HG03520 (cell line): Measurements from ENCODE around the gene ANKRD31.
A peak's percentile ranks its signal among the peaks of the same experiment; 100 is the strongest.

Experiments
- ATAC-seq: cut with Tn5 transposase; IDR thresholded peaks from one replicate; pipeline ENCODE4 v1.9.1; 2021; ENCODE audit warnings: mild to moderate bottlenecking, moderate library complexity; ENCODE audit not compliant: unreplicated experiment

The ANKRD31 gene

DNA sequence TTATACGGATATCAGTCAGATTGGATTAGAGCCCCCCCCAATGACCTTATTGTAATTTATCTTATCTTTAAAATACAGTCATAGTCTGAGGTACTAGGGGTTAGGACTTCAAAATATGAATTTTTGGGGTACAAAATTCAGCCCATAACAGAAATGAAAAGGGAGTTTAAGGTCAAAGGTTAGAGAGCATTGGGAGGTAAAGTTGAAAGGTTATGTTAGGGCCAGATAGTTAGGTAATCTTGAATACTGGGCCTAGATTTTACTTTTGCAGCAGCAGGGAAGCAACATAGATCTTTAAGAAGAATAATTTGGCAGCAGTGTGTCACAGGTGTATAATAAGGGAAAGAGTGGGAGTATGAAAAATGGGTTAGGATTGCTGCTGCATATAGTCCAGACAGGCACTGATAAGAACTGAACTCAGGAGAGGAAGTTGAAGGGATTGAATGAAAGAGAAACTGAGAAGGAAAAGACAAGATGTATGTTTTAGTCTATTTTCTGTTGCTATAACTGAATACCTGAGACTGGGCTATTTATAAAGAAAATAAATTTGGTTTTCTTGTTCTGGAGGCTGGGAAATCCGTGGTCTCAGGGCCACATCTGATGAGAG, 173.7 kb downstream of the ANKRD31 start:
- no peak for ATAC-seq

DNA sequence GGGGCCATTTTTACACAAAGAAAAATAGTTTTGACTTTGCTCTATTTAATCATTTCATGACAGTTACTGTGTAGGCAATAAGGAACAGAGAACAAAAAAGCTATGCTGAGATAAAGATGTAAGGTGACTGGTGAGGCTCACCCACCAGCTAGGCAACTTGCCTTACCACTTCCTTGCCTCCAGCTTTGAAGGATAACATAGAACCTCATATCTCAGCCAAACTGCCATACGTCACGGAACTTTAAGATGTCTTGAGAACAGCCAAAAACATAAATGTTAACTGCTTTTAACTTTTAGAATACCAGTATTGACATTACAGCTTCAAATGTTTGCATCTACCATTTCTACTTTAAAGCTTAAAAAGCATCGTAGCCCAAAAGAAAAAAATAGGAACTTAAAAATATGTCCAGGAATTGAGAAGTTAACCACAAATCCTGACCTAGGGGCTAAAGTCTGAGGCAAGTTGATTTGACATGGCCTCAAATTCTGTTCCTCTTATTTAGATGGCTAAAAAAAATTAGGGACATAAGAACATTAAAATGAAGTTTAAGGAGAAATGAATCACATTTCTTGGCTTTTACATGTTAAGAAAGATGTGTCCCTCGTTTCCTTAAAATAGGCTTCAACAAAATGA, 176.6 kb downstream of the ANKRD31 start:
- ATAC-seq, result no peak

DNA sequence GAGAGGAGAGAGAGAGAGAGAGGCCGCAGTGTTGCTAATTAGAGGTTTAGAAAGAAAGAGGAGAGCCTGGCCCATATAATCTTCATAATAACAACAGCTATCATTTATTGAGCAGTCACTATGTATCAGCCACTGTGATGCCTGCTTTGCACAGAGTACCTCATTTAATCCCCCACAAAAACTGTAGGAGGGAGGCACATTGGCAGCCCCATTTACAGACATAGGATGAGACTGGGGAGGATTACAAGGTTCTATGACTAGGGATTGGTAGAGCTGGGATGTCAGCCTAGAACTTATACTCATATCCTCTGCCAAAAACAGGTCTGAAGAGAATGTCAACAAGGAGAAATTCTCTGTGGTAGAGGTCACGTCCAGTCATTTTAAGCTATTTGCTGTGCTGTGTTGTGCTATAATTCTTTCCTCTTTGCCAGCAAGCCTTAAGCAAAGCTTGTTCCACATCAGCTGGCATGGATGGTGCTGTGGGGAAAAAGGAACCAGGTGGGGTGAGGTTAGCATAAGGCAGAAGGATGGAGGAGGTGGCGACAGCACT, 177.6 kb downstream of the ANKRD31 start:
- ATAC-seq, result no peak

DNA sequence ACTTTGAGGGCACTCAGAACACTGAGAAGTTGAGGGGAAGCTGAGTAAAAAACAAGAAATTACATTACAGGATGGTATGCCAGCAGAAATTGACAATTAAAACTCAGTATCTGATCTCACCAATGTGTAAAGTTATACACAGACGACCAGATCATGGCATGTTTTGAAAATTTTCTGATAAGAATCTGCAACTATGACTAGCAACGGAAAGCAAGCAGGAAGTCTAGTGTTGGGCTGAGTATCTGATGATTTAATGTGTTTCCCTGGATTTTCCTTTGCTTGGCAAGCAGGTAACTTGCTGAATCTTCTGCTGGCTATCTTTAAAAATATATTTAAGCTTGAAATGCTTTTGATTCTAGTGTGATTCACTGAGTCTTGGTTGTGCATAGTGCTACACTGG, 179.1 kb downstream of the ANKRD31 start:
- ATAC-seq, result no peak

DNA sequence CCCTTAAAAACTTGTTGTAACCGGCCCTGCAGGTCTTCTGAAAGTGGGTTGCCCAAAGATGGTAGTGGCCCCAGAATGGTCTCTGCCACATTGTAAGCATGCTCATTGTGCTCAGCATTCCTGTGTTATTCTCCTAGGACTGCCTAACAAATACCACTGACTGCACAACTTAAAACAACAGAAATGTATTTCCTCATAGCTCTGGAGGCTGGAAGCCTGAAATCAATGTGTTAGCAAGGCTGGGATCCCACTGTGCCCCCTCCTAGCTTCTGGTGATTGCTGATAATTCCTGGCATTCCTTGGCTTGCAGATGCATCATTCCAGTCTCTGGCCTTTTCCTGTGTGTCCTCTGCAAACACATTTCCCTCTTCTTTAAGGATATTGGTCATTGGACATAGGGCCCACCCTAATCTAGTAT, 180.9 kb downstream of the ANKRD31 start:
- ATAC-seq, result no peak

DNA sequence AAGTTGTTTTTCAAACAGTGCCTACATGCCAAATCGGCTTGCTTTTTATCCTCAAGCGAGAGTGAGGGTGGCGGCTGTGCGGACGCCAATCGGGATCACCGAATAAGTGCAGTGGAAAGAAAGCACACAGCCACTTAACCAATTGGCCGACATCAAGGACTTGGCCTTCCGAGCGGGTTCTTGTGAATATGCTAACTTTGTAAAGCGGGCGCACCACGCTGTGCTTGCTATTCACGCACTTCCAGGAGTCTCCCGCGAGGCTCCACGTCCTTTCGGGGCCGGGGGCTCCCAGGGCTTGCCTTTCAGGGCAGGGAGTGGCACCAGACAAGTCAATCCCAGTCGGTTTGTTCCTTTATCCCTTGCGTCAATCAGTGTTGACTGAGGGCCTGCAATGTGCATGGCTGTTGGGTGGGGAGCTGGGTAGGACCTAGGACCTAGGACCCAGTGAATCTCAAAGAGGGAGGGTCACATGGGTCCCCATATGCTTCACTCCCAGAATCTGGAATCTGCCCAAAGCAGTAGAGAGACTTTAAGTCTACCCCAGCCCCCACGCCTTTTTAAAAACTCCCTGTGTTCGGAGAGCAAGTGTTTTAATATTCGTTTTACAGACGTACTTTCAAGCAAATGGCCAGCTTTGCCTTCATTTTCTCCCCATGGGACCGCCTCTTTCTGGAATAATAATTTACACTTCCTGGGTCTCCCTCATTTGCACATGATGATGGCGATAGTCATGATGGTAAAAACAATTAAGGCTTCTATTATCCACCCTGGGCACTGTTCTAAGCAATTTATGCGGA, 182.3 kb downstream of the ANKRD31 start:
- no peak for ATAC-seq

DNA sequence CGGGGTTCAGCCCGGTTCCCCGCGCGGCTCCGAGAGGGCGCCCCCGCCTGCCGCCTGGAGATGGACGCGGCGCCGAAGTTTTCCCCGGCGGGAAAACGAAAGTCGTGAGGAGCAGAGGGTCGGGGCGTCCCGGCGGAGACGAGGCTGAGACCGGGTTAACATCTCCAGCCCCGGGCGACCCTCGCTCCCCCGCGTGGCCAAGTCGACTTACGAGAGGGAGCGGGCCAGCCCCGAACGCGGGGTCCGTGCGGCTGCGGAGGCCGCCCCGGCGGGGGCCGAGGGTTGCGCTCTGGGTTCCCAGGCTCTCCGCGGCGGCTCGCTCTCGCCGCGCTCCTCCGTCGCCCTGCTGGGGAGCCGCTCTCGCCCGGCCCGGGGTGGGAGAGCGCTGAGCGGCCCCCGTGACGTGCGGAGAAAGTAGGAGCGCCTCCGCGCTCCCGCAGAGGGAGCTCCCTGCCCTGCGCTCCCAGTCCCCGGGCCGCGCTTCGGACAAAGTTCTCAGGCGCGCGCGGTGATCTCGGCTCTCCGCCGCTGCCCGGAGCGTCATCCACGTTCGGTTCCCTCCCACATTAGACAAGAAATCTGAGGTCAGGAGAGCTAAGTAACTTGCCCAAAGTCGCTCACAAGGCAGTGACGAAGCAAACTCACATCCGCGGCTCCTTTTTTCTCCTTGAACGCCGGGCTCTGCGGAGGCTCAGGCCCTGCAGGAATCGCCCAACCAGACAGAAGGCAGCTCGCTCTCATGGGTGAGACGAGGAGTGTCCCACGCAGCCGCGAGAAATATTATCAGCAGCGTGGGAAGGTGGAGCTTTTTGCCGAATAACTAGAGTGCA, 183.2 kb downstream of the ANKRD31 start:
- no peak for ATAC-seq

DNA sequence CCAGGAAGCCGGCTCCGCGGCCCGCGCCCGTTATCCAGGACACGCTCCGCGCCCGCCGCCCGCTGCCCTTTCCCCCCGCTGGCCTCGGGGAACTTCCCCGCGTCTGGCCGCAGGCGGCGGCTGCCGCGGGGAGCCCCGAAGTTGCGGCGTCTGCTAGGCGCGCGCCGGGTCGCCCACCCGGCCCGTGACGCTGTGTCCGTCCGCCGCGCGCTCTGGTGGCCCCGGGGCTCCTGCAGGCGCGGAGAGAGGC, 183.7 kb downstream of the ANKRD31 start:
- ATAC-seq, result no peak

DNA sequence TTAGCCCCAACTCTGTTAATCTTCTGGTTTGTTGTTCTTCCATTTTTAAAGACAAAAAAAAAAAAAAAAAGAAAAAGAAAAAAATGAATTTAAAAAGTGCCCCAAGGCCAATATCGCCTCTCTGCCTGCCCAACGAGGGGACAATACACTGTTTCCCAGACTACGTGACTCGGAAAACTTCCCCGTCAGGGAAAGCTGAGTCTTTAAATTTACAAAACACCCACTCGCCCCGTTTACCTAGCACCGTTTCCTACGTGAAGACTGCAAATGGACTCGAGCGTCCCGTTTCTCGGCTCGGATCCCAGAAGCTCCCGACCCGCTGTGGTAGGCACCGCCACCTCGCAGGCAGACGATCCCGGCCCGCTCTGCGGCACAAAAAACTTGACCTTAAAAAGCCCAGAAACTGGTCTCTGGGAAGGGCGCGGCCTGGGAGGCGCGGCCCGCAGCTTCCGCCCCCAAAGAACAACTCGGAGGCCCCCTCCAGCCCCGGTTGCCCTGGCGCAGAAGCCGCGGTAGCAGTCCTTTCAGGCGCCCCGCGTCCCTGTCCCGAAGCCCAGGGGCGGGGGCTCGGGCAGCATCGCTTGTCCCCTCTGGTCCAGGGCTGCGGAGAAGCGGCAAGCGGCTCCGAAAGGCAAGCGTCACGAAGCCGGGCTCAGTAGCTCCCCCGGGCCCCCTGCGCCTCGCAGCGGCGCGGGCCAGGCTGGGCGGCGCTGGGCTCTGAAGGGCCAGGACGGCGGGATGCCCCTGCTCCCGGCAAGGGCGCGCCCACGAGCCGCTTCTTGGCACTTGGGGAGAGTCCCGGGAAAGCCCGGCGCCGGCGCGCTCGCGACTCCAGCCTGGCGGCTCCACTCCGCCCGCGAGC, 184.3 kb downstream of the ANKRD31 start, which contains the start of gene GCNT4:
GCNT4 (minus strand) TSS at position 367 of the 862 bp plus-strand sequence. CDS start 22,521 bp downstream, outside the sequence.
- no peak for ATAC-seq

DNA sequence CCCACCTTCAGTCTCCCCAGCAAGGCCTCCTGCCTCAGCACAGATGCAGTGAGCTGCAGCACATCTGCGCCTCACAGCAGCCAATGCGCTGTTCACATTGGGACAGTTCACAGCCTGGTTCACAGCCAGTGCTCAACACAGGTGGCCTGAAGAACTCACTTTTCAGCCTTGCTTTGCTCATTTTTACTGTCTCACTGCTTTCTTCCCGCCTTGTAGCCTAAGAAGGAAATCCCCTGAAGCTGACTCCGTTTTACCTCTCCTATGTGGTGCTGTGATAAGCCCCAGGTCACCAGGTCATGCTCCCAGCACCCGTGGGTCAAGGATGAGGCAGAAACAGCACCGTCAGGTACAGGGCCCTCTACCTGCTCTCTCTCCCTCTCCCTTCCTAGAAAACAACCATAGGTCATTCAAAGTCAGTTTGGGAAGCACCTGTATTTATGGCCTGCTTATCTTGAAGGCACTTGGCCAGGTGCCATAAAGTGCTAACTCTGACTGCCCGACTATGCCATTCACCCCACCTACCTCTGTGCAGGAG, 185.4 kb downstream of the ANKRD31 start:
- ATAC-seq, result no peak

DNA sequence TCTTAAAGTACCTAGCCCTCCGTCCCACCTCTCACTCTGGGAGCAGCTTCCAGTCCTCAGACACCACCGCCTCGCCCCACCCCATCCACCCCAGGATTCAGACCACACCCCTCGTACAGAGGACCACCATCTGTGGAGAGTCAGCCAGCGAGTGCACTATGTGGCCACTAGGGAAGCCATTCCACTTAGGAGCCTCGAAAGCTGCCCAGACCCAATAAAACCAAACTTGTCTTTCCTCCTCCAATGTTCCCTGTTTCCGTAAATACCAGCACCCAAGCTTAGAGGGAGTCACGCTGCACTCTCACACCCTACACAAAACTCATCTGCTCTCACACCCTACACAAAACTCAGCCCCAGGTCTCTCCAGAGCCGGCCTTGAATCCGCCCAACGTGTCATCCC, 186.3 kb downstream of the ANKRD31 start:
- ATAC-seq, result no peak

DNA sequence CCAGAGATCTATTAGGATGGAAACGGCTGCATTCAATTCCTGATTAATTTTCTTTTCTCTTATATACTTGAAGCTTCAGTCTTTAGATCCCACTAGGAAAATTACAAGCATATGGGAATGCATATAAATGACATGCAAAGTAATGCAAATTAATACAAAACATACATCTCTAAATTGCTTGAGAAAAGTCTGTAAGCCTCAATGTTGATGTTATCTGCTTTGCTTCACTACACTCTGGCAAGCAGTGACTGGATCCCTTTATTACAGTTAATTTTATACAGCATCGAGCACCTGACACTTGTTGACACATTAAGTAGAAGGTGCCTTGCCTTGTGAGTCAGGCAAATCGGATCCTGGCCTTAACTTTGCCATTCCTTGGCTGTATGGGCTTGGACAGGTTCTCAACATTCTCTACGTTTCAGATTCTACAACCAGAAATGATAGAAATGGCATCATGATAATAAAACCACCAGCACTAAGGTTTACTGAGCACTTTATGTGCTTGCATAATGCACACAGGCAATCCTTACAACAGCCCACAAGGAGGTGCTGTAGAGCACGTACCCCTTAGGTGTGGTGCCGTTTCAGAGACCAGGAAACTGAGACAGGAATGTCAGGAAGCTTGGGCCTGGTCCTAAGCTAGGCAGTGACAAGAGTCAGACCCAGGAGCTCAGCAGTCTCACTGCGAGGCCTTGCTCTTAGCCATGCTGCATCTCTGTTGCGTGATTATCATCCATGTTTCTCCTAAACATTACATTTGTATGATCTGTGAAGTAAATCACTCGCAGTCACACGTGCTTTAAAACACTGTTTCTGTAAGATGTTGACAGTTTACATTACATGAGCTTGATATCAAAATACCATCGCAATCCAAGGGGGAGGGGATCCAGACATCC, 187.0 kb downstream of the ANKRD31 start:
- ATAC-seq, result no peak

DNA sequence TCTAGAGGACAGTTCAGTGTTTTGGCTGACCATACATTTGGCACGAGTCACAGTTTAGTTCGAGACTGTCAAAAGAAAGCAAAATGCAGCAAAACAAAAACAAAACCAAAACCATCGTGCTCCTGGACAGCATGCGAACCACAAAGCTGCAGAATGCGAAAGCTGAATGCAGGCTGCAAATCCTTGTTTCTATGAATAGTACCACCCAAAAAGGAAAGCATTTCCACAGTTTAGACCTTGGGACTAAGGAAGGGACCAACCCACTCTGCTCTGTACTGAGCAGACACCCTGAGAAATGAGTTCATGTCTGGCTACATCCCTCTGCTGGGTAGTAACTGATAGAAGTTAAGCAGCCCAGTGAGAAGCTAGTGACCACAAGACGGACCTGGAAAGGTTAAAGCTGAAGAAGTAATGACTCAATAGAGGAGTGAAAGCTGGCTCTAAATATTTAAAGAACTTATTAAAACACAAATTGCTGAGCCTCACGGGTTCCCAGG, 188.2 kb downstream of the ANKRD31 start:
- peak; percentile 45 for ATAC-seq

DNA sequence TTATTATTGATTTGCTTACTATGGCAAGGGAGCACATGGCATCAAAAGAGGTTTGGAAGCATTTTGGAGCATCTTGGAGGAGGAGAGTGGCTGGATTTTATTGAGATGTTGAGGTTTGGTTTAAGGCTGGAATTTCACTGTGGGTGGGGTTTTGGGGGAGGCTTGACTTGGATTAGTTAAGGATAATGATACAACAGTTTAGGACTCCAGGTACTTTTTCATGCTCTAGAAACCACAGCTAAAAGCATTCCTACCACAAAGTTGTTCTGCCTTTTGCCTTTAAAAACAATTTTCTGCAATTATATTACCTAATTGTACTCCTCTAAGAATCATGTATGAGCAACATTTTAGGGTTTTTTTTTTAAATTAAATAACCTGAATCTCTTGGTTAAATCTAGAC, 189.3 kb downstream of the ANKRD31 start:
- ATAC-seq, result no peak

DNA sequence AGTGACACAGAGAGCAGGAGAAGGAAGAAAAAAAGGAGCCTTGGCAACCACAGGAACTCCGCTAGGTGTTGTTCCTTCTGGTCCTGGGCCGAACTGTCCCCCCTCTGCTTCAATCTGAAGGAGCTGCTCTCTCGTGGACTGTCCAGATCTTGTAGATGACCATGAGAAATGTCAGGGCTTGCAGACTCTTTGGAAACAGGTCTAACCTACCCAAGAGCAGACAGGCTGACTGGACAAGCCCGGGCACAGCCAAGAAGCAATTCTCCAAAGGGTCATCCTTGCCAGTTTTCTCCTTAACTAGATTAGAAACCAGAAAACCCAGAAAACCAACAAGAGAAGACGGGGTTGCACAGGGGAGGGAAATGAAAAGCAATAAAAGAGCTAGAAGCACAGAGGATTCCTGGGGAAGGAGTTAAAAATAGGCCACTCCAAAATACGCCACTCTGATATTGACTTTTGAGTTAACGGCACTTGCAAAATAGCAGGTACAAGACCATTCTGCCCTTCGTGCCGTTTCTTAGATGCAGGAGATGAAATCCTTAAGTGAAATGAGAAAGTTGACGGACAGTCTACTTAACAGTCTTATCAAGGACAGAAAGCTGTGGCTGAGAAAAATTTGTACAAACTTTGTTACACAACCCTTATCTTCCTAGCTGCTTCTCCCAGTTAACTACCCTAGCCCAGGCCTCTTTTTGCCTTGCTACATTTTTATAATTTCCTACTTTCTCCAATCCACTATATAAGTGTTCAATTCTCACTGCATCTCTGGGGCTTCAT, 190.1 kb downstream of the ANKRD31 start:
- ATAC-seq, result no peak

DNA sequence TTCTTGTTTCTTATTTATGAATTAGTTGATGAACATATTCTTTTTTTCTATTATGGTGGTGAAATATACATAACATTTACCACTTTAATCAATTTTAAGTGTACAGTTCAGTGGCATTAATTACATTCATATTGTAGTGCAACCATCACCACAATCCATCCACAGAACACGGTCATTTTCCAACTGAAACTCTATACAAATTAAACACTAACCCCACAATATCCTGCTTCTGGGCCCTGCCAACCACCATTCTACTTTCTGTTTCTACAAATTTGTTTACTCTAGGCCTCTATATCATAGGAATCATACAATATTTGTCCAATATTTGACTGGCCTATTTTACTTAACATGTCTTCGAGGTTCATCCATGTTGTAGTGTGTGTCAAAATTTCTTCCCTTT, 191.6 kb downstream of the ANKRD31 start:
- no peak for ATAC-seq

DNA sequence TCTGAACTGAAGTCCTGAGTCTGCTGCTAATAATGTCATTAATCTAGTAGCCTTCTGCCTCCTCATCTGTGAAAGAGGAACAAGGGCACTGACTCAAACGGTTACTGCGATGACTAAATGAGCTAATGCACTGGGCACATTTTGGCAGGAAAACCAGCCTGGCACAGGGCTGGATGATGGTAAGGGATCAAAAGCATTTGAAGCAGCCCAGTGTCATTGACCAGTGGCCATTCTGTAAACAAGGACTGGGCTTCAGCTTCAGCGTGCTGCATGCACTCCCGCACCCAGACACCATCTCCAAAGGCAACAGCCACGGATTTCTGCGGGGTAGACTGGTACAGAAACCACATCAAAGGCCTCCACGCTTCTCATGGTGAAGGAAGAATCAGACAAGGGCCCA, 192.3 kb downstream of the ANKRD31 start:
- ATAC-seq, result no peak

DNA sequence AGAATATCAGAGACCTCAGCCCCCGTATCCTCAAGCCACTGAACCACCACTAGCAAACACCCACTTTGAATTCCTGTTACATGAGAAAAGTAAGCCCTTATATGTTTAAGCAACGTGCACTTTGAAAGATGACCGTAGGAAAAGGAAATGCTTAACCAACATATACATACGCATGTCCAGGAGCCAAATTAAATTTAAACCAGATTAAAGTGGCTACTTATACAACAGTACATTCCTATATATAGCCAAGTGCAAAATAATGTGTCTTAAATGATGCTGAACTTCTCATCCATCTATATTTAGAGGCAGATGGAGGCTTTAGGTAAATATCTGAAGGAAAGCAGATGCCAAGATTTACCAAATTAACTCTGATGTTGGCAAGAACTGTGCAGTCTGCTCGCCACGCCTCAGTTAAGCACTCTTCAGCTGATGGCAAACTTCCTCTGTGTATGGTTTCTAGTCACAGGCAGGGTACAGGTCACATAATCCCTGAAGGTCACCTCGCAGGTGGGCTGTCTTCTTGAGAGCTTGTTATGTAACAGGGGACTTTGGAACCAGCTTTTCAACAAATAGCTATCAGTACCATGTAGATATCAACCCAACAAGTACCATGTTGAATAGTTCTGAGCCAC, 192.9 kb downstream of the ANKRD31 start:
- ATAC-seq, result no peak
